Stimulated activated CD8-positive, alpha-beta memory T cell treated with anti-CD3 and anti-CD28 coated beads, Interleukin-12 subunit alpha, Interleukin-12 subunit beta, amount 100 ng/mL, for 24 hours (primary cell): ENCODE data around the gene DIAPH3.
"Not testable (repeated sequence)": the region's sequence is repeated elsewhere in the genome, so short reads cannot be mapped to it uniquely, and the experiment has no call there.

Experiments
- DNase-seq: peaks from one replicate; pipeline ENCODE4 v3.0.0-alpha.2; 2020; ENCODE audit errors: extremely low read depth

DIAPH3 gene

GRCh38 chr13:60163478-60164233 is at the start of gene DIAPH3:
DIAPH3 (minus strand) TSS chr13:60163928; CDS start chr13:60163766, 162 bp downstream.
- peak; percentile 83 for DNase-seq

DNA sequence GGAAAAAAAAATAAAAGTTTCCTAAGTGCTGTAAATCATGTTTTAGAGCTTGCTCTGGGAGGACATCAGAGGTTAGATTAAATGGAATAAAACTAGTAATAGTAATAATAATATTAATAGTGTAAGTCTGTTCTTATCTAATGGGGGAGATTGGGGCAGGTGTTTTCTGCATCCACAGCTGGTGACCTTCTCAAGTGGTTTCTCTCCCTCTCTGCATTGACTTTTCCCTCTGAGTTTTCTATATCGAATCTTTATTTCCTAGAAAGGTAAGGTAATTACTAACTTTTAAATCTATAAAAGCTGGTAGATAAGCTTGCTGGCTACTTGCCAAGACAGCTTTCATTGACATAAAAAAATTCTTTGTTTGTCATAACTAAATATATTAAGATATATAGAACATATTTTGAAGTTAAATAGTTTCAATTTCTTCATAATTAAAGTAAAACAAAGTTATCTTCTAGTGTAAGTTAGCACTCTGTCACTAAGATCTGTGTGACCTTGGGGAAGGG is 49.6 kb upstream of the DIAPH3 start:
- no peak for DNase-seq

DNA sequence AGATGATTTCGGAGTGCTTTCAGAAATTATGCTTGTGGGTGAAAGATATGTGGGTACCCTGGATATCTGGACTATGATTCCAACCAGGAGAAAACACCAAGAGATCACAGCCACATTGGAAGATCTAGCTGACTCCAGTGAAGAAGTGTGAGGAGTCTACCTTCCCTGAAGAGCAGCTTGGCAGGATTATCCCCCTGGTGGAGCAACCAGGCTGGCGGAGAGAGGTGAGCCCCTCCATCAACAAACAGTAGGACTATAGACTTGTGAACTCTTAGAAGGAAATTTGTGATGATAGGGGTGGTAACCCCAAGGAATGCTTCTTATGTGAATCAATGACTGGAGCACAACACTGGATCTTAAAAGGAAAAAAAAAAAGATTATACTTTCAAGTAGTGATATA is 47.8 kb upstream of the DIAPH3 start:
- no peak for DNase-seq

DNA sequence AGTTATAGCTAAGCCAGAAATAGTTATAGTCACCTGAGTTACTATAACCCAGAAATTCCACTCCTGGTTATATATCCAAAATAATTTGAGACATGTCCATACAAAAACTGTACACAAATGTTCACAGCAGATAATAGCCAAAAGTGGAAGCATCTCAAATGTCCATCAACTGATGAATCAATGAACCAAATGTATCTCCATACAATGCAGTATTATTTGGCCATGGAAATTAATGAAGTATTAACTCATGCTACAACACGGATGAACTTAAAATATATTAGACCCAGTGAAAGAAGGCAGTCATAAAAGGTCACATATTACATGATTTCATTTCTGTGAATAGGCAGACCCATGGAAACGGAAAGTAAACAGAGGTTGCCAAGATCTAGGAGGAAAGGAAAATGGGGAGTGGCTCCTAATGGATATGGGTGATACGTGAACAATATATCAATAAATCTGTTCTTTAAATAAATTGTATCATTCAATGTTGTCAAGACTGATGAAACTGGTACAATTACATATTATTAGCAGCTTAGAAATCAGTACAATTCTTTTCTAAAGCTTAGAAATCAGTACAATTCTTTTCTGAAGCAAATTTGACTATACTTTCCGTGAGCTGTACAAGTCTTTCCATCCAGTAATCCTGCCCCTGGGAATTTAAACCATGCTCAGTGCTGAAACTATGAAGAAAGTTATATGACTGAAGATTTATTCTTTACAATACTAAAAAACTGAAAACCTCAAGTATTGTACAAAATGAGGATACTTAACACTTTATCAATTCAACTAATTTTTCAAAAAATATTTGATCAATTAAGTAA is 47.0 kb upstream of the DIAPH3 start:
- DNase-seq, result no peak

GRCh38 chr13:60205499-60205898 is 41.8 kb upstream of the DIAPH3 start:
- DNase-seq, result not testable (repeated sequence)

DNA sequence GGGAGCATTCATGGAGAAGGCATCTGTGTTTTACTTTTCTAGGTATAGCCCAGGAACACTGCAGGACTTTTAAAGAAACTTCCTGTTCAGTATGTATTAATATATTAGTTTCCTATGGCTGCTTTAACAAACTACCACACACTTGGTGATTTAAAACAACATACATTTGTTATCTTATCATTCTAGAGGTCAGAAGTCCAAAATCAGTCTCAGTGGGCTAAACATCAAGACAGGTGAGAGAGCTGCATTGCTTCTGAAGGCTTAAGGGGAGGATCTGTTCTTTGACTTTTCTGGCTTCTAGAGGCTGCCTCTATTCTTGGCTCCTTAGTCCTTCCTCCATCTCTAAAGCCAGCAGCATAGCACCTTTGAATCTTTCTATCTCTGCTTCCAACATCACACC is 37.6 kb upstream of the DIAPH3 start:
- DNase-seq, result no peak

DNA sequence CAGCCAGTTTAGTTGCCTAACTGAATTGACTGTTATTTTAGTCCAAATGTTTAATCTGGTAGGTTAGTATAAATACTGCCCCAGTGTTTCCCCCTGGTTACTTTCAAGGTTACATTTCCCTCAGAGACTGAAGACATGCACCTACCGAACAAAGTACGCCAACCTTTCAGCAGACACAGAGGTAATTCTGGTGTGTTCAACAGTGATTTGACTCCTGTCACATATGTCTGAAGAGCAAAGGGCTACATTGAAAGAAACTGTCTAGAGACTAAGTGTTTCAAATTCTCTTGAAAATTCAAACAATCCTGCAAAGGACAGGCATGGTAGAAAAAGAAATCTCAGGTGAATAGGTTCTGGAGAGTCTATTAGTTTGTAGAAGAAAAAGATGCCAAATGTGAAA is 32.2 kb upstream of the DIAPH3 start:
- not testable (repeated sequence) for DNase-seq

- DNase-seq, result no peak
These were observed 19.2 kb upstream of the DIAPH3 start for GRCh38 chr13:60182907-60183306.

- DNase-seq, result no peak
These were observed 14.6 kb upstream of the DIAPH3 start for GRCh38 chr13:60178327-60178726.

GRCh38 chr13:60175571-60175970 is 11.8 kb upstream of the DIAPH3 start:
- DNase-seq, result no peak

DNA sequence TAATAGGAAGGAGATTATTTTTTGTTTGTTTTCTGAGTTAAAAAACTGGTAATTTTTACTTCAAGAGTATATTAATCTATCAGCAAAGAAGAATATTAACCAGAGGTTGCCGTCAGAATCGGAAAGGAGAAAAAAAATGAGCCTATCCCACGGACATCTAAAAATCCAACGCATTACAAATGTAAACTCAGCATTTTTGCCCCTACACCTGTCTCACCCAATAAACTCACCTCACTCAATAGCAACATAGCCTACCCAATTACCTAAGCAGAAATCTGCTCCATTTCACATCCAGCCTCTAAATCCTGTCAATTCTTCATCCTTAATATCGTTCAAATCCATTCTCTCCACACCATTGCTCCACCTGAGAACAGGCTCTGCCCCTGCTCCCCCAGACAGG is 10.4 kb upstream of the DIAPH3 start:
- no peak for DNase-seq

DNA sequence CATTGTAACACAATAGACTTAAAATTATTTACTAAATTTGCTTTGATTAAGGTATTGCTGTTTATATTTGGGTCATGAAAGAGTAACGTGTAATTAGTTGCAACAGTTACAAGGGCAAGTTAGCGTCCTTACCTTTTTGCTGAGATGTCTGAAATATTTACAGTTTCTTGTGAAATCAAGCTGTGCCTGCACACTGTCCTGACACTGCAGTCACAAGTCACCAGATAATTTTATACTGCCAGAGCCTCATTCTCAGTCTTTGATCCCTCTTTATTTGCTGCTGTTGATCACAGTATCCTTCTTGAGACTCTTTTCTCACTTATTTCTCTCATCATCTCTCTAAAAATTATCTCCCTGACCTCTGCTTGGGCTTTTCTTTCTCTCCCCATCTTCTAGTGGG is 8.4 kb upstream of the DIAPH3 start:
- DNase-seq, result no peak

- DNase-seq, result no peak
These were observed 6.7 kb upstream of the DIAPH3 start for GRCh38 chr13:60170414-60170813.

- DNase-seq, result no peak
These were observed 5.7 kb upstream of the DIAPH3 start for GRCh38 chr13:60169239-60170031.

- DNase-seq, result no peak
These were observed 3.4 kb upstream of the DIAPH3 start for GRCh38 chr13:60167121-60167520.

DNA sequence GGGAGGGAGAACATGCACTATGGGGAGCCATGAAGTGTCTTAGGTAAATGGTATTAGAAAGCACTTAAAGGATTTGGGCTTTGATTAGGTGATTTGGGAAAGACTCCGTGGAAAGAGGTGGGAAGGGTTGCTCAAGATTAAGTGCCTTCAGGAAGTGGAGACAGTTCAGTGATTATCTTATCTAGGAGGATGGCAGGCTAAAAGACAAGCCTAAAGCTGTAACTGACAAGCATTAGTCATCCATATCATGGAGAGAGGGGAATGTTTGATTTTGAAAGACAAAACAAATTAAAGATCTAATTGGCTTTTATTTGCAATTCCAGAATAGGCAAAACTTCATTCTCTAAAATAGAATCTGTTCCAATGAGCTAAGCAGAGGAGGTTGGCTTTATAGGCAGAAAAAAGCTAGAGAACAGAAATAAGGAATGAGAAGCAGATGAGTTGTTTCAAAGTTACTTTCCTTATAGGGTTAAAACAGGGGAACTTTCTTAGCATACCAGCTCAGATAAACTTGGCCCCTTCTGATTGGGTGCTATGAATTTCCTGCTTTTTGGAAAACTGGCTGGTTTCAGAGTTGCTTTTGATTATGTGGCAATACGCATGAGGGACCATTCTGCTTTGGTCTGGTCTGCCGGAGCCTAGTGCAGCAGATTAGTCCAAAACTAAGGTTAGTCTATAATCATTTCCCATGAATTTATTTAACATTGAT is 1.8 kb upstream of the DIAPH3 start:
- no peak for DNase-seq

DNA sequence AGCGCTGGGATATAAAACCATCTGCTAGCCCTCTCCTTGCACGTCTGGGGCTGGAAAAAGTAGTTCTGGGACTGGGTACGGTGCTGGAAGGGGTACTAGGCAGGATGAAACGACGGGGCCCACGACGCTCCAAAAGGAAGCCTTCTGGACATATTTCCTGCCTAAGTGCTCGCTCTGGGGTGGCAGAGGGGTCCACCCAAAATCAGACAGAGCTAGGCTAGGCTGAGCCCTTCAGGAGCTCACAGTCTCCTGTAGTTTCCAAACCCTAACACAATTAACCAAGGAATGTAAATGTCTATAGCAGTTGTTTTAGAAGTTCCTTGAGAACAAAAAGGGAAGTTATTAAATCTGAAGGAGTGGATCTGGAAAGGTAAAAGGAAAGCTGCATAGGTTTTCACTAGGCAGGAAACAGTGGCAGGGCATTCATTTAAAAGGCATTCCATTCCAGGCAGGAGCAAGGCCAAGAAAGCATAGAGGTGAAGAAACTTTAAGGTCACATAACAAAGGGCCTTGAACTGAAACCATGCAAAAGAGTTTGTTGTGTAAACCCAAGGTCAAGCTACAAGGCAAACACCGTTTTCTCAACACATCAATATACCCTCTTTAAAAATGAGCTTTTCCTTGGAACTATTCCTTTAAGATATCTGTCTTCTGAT is 634 bp upstream of the DIAPH3 start:
- no peak for DNase-seq

GRCh38 chr13:60162096-60162495 is 1.6 kb downstream of the DIAPH3 start:
- DNase-seq, result no peak

DNA sequence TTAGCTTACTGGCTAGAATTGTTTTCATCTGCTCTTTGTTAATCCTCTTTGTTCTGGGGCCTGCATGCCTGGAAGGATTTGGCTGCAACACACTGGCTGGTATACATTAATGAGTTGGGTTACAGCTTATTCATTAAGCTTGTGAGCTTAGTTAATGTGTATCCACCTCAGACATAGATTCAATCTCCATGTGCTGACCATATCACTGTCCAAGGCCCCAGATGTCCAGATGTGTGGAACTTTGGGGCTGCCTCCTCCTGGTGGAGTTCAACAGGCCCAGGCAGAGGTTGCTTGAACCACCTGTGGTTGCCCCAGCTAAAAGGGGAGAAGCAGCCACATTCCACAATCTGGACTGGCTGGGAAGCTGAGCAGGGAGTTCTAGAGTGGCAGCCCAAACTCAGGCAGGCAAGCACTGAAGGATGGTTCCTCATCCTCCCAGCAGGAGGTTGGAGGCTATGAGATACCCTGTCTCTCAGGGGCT is 5.4 kb downstream of the DIAPH3 start:
- DNase-seq, result no peak

GRCh38 chr13:60155978-60156377 is 7.8 kb downstream of the DIAPH3 start:
- no peak for DNase-seq

DNA sequence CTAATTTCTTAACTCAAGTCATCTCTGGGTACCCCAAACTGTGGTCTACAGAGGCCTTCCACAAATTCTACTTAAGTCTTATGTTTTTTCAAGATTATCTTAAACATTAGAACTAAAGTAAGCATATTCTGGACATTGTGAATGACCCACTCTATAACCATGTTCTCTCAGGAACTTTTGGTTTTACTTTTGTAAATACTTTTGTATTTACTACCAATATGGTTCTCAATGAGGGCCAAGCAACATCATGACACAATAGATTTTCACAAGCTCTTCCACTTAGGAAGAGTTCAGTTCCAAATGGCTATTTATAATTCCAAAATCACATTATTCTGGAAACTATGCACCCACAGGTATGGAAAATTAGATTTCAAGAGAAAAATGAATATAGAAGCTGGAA is 10.8 kb downstream of the DIAPH3 start:
- DNase-seq, result no peak
